HepG2 (cell line): ENCODE results near the gene FBXO28. TPM values are rescaled to one million over a fixed set of nuclear protein-coding genes. Genes with fewer than 3 reads are reported as not detected.

Experiments used
- CCAR2 ChIP-seq: fragments of 200-400 bp; formaldehyde crosslinking; optimal IDR thresholded peaks from 2 replicates; pipeline ENCODE3; 2018; ENCODE audit warnings: low read depth, mild to moderate bottlenecking, low read length, moderate library complexity
- CREB1 ChIP-seq, 2 experiments: fragments of 450-650 bp in 1 of 2; IDR thresholded peaks; 2 replicates each; pipeline ENCODE4 v1.6.1; 2016 to 2017; ENCODE audit warnings: control low read depth in 1 of 2, mild to moderate bottlenecking in 1 of 2, missing compliant biosample characterization in 1 of 2, missing genetic modification characterization in 1 of 2
- SKI ChIP-seq: fragments of 450-650 bp; IDR thresholded peaks from one replicate; pipeline ENCODE4 v1.6.1; 2018; ENCODE audit warnings: mild to moderate bottlenecking; ENCODE audit not compliant: partially characterized antibody
- TP53 ChIP-seq: sonication (generic); formaldehyde crosslinking; conservative IDR thresholded peaks from 2 replicates; pipeline ENCODE4 v1.4.0; 2020; ENCODE audit warnings: missing genetic modification reagents
- ZBTB3 ChIP-seq: sonication (generic); formaldehyde crosslinking; IDR thresholded peaks from 2 replicates; pipeline ENCODE4 v1.4.0; 2020; ENCODE audit warnings: low read depth, mild to moderate bottlenecking, moderate library complexity, missing genetic modification reagents, borderline replicate concordance
- ZNF274 ChIP-seq: sonication (generic); formaldehyde crosslinking; IDR thresholded peaks from 2 replicates; pipeline ENCODE4 v1.5.1; 2020; ENCODE audit warnings: mild to moderate bottlenecking, missing genetic modification reagents
- ZNF441 ChIP-seq: sonication (generic); formaldehyde crosslinking; IDR thresholded peaks from 2 replicates; pipeline ENCODE4 v1.7.0; 2021; ENCODE audit warnings: missing genetic modification reagents, borderline replicate concordance
- ZNF75D ChIP-seq: sonication (generic); formaldehyde crosslinking; IDR thresholded peaks from 2 replicates; pipeline ENCODE4 v1.8.1; 2023; ENCODE audit warnings: missing genetic modification reagents, mild to moderate bottlenecking, borderline replicate concordance
- ZNF766 ChIP-seq: sonication (generic); formaldehyde crosslinking; IDR thresholded peaks from 2 replicates; pipeline ENCODE4 v1.5.0; 2020; ENCODE audit warnings: missing genetic modification reagents, borderline replicate concordance
- ZNF775 ChIP-seq: sonication (generic); formaldehyde crosslinking; IDR thresholded peaks from 2 replicates; pipeline ENCODE4 v1.4.0; 2020; ENCODE audit warnings: missing genetic modification reagents, mild to moderate bottlenecking, moderate library complexity, borderline replicate concordance
- polyA plus RNA-seq, 8 experiments: library from polyadenylated mRNA; depleted of rRNA in 3 of 8; stranded (reverse) in 7 of 8; unstranded in 1 of 8; fragments of >200 nt; fragmentation: Illumina TruSeq in 4 of 8; extraction: Trizol in 4 of 8; gene quantifications; 2 replicates each; pipeline versions ENCODE4 v1.2.1 to v1.2.3, GENCODE V29; 2011 to 2016; ENCODE audit warnings: low read depth in 4 of 8, missing spikeins in 1 of 8, mixed read lengths in 1 of 8; ENCODE audit not compliant: insufficient read depth in 1 of 8
- total RNA-seq, 5 experiments: library from RNA; depleted of rRNA; stranded (reverse); fragments of >200 nt; fragmentation: Illumina TruSeq; extraction: Trizol; gene quantifications; 2 replicates each; pipeline ENCODE4 v1.2.3, GENCODE V29; 2016; ENCODE audit warnings: low read depth in 1 of 5
- TF ChIP-seq, protein P1 (sequence below): sonication (generic); formaldehyde crosslinking; IDR thresholded peaks from 2 replicates; pipeline ENCODE4 v1.4.0; 2020; ENCODE audit warnings: mild to moderate bottlenecking, missing genetic modification reagents
- TF ChIP-seq, protein P2 (sequence below): IDR thresholded peaks from 2 replicates; pipeline ENCODE4 v1.6.1; 2016; ENCODE audit warnings: mild to moderate bottlenecking, missing biosample characterization, missing genetic modification reagents
- TF ChIP-seq, protein P3 (sequence below): sonication (generic); formaldehyde crosslinking; IDR thresholded peaks from 2 replicates; pipeline ENCODE4 v1.4.0; 2020; ENCODE audit warnings: missing genetic modification reagents, mild to moderate bottlenecking, borderline replicate concordance
- TF ChIP-seq, protein P4 (sequence below): sonication (generic); formaldehyde crosslinking; IDR thresholded peaks from 2 replicates; pipeline ENCODE4 v1.5.0; 2020; ENCODE audit warnings: missing genetic modification reagents

Gene FBXO28
- total and polyA plus RNA-seq, 2 of the 13 experiments (the other 11 are each of a cell fraction or from before 2014, with no cell fraction given): 8.5 to 29.1 TPM

DNA sequence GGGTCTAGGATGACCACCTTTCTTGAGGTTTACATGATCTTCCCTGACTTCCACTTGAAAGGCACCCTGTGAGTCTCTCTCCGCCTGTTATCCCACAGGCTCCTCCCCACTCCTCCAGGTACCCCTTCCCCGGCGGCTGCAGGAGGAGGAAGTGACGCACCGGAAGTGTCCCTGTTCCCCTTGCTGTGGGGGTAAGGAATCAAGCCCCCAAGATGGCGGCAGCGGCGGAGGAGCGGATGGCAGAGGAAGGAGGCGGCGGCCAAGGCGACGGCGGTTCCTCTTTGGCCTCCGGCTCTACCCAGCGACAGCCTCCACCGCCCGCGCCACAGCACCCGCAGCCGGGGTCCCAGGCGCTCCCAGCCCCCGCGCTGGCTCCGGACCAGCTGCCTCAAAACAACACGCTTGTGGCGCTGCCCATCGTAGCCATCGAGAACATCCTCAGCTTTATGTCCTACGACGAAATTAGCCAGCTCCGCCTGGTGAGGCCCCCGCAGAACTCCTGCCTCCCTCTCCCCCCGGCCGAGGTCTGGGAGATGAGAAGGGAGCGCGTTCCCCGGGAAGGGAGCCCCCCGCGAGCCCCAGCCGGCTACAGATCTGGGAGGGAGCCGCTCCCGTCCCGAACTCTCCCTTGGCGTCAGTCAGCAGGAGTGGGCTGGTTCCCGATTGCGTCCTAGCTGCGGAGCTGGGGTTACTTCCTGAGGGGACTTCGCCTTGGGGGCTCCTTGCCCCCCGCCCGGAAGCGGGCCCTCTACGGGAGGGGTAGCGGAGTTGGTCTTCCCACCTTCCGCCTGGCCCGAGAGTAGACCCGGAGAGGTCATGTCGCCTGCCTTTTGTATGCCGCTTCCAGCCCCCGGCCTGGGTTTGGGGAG lies at the start of gene FBXO28 (continued):
- TF ChIP-seq, protein P1, sequence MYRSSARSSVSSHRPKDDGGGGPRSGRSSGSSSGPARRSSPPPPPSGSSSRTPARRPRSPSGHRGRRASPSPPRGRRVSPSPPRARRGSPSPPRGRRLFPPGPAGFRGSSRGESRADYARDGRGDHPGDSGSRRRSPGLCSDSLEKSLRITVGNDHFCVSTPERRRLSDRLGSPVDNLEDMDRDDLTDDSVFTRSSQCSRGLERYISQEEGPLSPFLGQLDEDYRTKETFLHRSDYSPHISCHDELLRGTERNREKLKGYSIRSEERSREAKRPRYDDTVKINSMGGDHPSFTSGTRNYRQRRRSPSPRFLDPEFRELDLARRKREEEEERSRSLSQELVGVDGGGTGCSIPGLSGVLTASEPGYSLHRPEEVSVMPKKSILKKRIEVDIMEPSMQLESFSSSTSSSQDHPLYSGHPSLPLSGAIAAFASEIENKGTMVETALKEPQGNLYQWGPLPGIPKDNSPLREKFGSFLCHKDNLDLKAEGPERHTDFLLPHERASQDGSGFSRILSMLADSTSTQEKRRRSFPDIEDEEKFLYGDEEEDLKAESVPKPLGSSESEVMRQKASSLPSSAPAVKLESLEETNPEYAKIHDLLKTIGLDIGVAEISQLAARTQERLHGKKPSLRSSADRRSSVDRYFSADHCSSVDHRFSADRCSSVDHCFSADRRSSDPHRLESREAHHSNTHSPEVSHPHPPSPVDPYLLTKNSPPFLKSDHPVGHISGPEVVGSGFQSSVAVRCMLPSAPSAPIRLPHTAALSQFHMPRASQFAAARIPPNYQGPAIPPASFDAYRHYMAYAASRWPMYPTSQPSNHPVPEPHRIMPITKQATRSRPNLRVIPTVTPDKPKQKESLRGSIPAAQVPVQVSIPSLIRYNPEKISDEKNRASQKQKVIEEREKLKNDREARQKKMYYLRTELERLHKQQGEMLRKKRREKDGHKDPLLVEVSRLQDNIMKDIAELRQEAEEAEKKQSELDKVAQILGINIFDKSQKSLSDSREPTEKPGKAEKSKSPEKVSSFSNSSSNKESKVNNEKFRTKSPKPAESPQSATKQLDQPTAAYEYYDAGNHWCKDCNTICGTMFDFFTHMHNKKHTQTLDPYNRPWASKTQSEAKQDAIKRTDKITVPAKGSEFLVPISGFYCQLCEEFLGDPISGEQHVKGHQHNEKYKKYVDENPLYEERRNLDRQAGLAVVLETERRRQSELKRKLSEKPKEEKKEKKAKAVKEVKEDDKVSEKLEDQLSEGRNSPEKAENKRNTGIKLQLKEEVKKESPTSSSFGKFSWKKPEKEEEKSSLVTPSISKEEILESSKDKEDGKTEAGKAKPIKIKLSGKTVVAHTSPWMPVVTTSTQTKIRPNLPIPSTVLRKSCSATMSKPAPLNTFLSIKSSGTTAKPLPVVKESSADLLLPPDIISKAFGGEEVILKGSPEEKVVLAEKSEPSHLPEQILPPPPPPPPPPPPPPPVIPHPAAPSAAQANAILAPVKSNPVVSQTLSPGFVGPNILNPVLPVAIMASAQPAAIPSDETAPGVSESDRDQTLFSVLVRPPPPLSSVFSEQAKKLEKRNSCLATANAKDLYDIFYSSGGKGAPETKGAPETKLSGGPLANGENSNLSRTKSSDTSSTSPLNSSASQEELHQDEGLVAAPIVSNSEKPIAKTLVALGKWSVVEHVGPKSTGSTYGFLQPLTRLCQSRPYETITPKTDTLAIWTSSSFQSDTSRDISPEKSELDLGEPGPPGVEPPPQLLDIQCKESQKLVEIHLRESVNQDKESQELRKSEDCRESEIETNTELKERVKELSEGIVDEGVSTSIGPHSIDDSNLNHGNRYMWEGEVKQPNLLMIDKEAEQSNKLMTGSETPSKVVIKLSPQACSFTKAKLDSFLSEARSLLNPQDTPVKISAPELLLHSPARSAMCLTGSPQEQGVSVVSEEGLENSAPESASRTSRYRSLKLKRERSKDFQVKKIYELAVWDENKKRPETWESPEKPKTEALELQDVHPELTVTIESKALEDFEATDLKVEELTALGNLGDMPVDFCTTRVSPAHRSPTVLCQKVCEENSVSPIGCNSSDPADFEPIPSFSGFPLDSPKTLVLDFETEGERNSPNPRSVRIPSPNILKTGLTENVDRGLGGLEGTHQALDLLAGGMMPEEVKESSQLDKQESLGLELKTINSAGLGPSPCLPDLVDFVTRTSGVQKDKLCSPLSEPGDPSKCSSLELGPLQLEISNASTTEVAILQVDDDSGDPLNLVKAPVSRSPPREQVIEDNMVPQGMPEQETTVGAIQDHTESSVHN: no peak
- TF ChIP-seq ZNF775 (CRISPR knock-in tag) (no peak), TP53 (no peak), ZBTB3 (CRISPR knock-in tag) (no peak), CCAR2 (no peak), SKI (no peak), ZNF75D (CRISPR knock-in tag) (no peak), ZNF766 (CRISPR knock-in tag) (0 out of 2 replicates have a peak, but pooled peaks have one; percentile 43), CREB1 (IDR thresholded peaks at IDR 0.05) (peak; percentile 85), CREB1 (CRISPR knock-in tag; IDR thresholded peaks at IDR 0.05) (peak; percentile 97), ZNF274 (no peak), ZNF441 (CRISPR knock-in tag) (peak; percentile 63; the same call in 1 of the 2 replicates)
- TF ChIP-seq, protein P2, sequence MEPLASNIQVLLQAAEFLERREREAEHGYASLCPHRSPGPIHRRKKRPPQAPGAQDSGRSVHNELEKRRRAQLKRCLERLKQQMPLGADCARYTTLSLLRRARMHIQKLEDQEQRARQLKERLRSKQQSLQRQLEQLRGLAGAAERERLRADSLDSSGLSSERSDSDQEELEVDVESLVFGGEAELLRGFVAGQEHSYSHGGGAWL (CRISPR knock-in tag): peak; percentile 79; the same call in 1 of the 2 replicates
- TF ChIP-seq, protein P3, sequence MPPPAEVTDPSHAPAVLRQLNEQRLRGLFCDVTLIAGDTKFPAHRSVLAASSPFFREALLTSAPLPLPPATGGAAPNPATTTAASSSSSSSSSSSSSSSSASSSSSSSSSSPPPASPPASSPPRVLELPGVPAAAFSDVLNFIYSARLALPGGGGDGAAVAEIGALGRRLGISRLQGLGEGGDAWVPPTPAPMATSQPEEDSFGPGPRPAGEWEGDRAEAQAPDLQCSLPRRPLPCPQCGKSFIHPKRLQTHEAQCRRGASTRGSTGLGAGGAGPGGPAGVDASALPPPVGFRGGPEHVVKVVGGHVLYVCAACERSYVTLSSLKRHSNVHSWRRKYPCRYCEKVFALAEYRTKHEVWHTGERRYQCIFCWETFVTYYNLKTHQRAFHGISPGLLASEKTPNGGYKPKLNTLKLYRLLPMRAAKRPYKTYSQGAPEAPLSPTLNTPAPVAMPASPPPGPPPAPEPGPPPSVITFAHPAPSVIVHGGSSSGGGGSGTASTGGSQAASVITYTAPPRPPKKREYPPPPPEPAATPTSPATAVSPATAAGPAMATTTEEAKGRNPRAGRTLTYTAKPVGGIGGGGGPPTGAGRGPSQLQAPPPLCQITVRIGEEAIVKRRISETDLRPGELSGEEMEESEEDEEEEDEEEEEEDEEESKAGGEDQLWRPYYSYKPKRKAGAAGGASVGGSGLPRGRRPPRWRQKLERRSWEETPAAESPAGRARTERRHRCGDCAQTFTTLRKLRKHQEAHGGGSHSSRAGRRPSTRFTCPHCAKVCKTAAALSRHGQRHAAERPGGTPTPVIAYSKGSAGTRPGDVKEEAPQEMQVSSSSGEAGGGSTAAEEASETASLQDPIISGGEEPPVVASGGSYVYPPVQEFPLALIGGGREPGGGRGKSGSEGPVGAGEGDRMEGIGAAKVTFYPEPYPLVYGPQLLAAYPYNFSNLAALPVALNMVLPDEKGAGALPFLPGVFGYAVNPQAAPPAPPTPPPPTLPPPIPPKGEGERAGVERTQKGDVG (CRISPR knock-in tag): no peak
- TF ChIP-seq, protein P4, sequence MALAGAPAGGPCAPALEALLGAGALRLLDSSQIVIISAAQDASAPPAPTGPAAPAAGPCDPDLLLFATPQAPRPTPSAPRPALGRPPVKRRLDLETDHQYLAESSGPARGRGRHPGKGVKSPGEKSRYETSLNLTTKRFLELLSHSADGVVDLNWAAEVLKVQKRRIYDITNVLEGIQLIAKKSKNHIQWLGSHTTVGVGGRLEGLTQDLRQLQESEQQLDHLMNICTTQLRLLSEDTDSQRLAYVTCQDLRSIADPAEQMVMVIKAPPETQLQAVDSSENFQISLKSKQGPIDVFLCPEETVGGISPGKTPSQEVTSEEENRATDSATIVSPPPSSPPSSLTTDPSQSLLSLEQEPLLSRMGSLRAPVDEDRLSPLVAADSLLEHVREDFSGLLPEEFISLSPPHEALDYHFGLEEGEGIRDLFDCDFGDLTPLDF (CRISPR knock-in tag): peak; percentile 20; the same call in 1 of the 2 replicates
